Pericardium fibroblast (primary cell): ENCODE measurements around the gene SLC25A12. TPM values are rescaled to one million over a fixed set of nuclear protein-coding genes. Genes with fewer than 3 reads are reported as not detected.

Source experiments
- total RNA-seq: library from RNA; depleted of rRNA; stranded (reverse); fragments of >200 nt; gene quantifications from 2 replicates; pipeline ENCODE4 v1.2.3, GENCODE V29; 2015

SLC25A12 gene, protein sequence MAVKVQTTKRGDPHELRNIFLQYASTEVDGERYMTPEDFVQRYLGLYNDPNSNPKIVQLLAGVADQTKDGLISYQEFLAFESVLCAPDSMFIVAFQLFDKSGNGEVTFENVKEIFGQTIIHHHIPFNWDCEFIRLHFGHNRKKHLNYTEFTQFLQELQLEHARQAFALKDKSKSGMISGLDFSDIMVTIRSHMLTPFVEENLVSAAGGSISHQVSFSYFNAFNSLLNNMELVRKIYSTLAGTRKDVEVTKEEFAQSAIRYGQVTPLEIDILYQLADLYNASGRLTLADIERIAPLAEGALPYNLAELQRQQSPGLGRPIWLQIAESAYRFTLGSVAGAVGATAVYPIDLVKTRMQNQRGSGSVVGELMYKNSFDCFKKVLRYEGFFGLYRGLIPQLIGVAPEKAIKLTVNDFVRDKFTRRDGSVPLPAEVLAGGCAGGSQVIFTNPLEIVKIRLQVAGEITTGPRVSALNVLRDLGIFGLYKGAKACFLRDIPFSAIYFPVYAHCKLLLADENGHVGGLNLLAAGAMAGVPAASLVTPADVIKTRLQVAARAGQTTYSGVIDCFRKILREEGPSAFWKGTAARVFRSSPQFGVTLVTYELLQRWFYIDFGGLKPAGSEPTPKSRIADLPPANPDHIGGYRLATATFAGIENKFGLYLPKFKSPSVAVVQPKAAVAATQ
- 11.0 and 19.1 TPM in 2 replicates for total RNA-seq

GRCh38 chr2:171893824-171894611, at the start of gene SLC25A12:
SLC25A12 (minus strand) TSS chr2:171894244; CDS start chr2:171894214, 30 bp downstream.

GRCh38 chr2:171922230-171923022, 28.4 kb upstream of the SLC25A12 start, which contains the start of gene HAT1:
HAT1 (plus strand) TSS chr2:171922461; CDS start chr2:171922501, 40 bp downstream.

Other genes with a start within 250 kb of the SLC25A12 start
- 61.0 and 73.5 TPM in 2 replicates for gene DYNC1I2, start 206.8 kb downstream of the SLC25A12 start, total RNA-seq
- 19.4 and 20.8 TPM in 2 replicates for gene HAT1, start 28.2 kb upstream of the SLC25A12 start, total RNA-seq
- gene METAP1D, start 105.7 kb upstream of the SLC25A12 start, total RNA-seq: 2.3 and 4.9 TPM in 2 replicates
- not detected in 2 replicates for gene DLX1, start 191.3 kb upstream of the SLC25A12 start, total RNA-seq
- gene DLX2, start 208.7 kb upstream of the SLC25A12 start, total RNA-seq: 0.85 TPM in 1 of 2 replicates, not detected in the other